MM.1S (cell line): ENCODE data around the gene RRAGC.

ENCODE experiments used
- DNase-seq: peaks from one replicate; pipeline ENCODE4 v3.0.0-alpha.2; 2015
- H2AFZ ChIP-seq: fragments of 300-600 bp; sonication (generic); 2 replicates; pipeline ENCODE4 v1.6.0; 2016; ENCODE audit warnings: antibody characterized with exemption, low read length
- H3F3A ChIP-seq: fragments of 300-600 bp; sonication (generic); 2 replicates; pipeline ENCODE4 v1.6.1; 2016; ENCODE audit warnings: mild to moderate bottlenecking, antibody characterized with exemption, low read length, moderate library complexity, mixed read lengths; ENCODE audit not compliant: insufficient read depth
- H3K27ac ChIP-seq: fragments of 300-600 bp; sonication (generic); 2 replicates; pipeline ENCODE4 v1.5.1; 2016; ENCODE audit warnings: mild to moderate bottlenecking, low read length
- H3K27me3 ChIP-seq: fragments of 300-600 bp; sonication (generic); replicated peaks from 2 replicates; pipeline ENCODE4 v1.6.0; 2016; ENCODE audit warnings: low read length; ENCODE audit not compliant: insufficient read depth
- H3K36me3 ChIP-seq: fragments of 300-600 bp; sonication (generic); replicated peaks from 2 replicates; pipeline ENCODE4 v1.6.1; 2016; ENCODE audit warnings: mild to moderate bottlenecking, low read length, mixed read lengths; ENCODE audit not compliant: insufficient read depth
- H3K4me1 ChIP-seq: fragments of 300-600 bp; sonication (generic); 2 replicates; pipeline ENCODE4 v1.6.1; 2016; ENCODE audit warnings: low read length, mixed read lengths
- H3K4me2 ChIP-seq: fragments of 300-600 bp; sonication (generic); 2 replicates; pipeline ENCODE4 v1.6.0; 2016; ENCODE audit warnings: low read depth, low read length
- H3K4me3 ChIP-seq: fragments of 300-600 bp; sonication (generic); 2 replicates; pipeline ENCODE4 v1.5.1; 2016; ENCODE audit warnings: low read length, mixed read lengths
- H3K79me2 ChIP-seq: fragments of 300-600 bp; sonication (generic); 2 replicates; pipeline ENCODE4 v1.6.1; 2016; ENCODE audit warnings: mixed run types, low read length, mixed read lengths
- H3K9ac ChIP-seq: fragments of 300-600 bp; sonication (generic); 2 replicates; pipeline ENCODE4 v1.6.1; 2016; ENCODE audit warnings: low read length, mixed read lengths
- H3K9me2 ChIP-seq: fragments of 300-600 bp; sonication (generic); replicated peaks from 2 replicates; pipeline ENCODE4 v1.6.1; 2016; ENCODE audit warnings: mild to moderate bottlenecking, low read length, mixed read lengths; ENCODE audit not compliant: insufficient read depth
- H3K9me3 ChIP-seq: fragments of 300-600 bp; sonication (generic); replicated peaks from 2 replicates; pipeline ENCODE4 v1.6.1; 2016; ENCODE audit warnings: mild to moderate bottlenecking, low read length, mixed read lengths; ENCODE audit not compliant: insufficient read depth
- H4K20me1 ChIP-seq: fragments of 300-600 bp; sonication (generic); 2 replicates; pipeline ENCODE4 v1.6.1; 2016; ENCODE audit warnings: mild to moderate bottlenecking, low read length, moderate library complexity, mixed read lengths; ENCODE audit not compliant: insufficient read depth
- EZH2 ChIP-seq: fragments of 300-600 bp; sonication (generic); optimal IDR thresholded peaks from 2 replicates; pipeline ENCODE3; 2017; ENCODE audit warnings: low read depth, mild to moderate bottlenecking, antibody characterized with exemption, low read length, mixed read lengths
- EZH2phosphoT487 ChIP-seq: fragments of 300-600 bp; sonication (generic); IDR thresholded peaks from 2 replicates; pipeline ENCODE4 v1.6.1; 2018; ENCODE audit warnings: antibody characterized with exemption, low read length
- TF ChIP-seq, protein P1 (sequence below): fragments of 300-600 bp; sonication (generic); IDR thresholded peaks from 2 replicates; pipeline ENCODE4 v1.5.1; 2016; ENCODE audit warnings: antibody characterized with exemption, low read length, mixed read lengths

Gene RRAGC

DNA sequence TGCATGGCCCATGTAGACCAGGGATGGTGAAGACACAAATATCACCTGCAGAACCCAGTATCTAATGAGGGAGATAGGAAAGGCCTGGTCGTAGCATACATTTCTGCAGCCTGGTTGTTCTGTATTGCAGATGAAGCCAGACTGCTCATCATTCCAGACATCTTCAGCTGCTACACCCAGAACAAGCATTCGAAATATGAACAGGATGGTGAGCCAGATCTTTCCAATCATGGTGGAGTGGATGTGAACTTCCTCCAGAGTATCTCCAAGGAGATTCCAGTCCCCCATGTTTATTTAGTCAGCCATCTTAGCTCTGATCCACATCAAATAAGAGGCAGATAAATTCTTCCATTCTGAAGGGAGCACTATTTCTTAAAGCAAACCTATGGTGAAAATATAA, 16.2 kb upstream of the RRAGC start:
- Histone ChIP-seq H3K27me3 (no peaks in the 10 kb centered on the region), H3K4me1 (peaks cover 15% of the 10 kb centered on the region), H4K20me1 (no peaks in the 10 kb centered on the region), H3F3A (peaks cover 18% of the 10 kb centered on the region), H3K9me3 (no peaks in the 10 kb centered on the region), H2AFZ (no peak overlapping the region), H3K9ac (no peak overlapping the region), H3K4me2 (no peak overlapping the region), H3K9me2 (no peaks in the 10 kb centered on the region), H3K36me3 (no peaks in the 10 kb centered on the region), H3K4me3 (no peak overlapping the region), H3K27ac (no peak overlapping the region), H3K79me2 (peaks cover 24% of the 10 kb centered on the region)
- DNase-seq: no peak
- TF ChIP-seq EZH2 (no peak), EZH2phosphoT487 (no peak)
- TF ChIP-seq, protein P1, sequence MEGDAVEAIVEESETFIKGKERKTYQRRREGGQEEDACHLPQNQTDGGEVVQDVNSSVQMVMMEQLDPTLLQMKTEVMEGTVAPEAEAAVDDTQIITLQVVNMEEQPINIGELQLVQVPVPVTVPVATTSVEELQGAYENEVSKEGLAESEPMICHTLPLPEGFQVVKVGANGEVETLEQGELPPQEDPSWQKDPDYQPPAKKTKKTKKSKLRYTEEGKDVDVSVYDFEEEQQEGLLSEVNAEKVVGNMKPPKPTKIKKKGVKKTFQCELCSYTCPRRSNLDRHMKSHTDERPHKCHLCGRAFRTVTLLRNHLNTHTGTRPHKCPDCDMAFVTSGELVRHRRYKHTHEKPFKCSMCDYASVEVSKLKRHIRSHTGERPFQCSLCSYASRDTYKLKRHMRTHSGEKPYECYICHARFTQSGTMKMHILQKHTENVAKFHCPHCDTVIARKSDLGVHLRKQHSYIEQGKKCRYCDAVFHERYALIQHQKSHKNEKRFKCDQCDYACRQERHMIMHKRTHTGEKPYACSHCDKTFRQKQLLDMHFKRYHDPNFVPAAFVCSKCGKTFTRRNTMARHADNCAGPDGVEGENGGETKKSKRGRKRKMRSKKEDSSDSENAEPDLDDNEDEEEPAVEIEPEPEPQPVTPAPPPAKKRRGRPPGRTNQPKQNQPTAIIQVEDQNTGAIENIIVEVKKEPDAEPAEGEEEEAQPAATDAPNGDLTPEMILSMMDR: no peak

DNA sequence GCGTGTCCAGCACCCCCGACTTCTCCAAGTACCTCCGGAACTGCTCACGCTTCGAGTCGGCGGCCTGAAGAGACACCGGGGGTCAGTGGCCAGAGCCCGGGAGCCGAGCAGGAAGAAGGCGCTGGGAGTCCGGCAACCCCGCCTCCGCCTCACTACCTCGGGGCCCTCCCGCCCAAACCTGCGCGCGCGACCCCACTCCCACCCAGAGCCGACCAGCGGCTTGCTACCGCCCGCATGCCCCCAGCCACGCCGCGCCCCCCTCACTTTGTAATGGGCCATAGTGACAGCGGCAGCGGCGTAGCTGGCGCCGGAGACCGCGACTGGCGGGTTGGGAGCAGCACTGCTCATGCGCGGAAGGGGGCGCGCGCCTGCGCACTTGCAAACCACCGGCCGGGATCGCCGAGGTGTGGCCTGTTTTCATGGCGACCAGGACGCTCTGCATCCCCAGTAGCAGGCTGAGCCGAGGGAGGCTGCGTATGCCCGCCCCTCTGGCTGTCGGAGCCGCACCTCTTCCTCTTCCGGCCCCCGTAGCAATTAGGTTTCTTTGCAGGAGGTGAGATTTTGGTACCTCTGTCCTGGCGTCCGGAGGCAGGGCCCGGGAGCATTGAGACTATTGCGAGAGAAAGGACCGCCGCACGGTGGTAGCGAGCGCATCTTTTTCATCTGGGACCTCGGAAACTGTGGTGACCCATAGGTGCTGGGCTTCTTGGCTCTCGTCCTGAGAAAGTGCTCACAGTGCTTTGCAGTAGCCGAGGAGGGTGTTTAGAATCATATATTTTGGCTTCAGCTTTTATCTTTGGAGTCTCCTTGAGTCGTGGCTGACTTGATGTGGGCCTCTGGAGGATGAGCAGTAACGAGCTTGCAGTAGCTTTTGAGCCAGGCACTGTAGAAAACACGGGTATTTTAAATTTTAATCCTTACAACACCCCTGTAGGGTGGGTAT, 13.7 kb upstream of the RRAGC start, which contains the start of gene MYCBP:
MYCBP (minus strand) TSS at position 322 of the 943 bp plus-strand sequence; CDS start at position 279, 43 bp downstream.
- Histone ChIP-seq H2AFZ (peak within 1 kb of the TSS; percentile 79), H4K20me1 (no peaks in the 10 kb centered on the region), H3K4me3 (peak within 1 kb of the TSS; percentile 94), H3K27me3 (no peaks in the 10 kb centered on the region), H3K36me3 (no peaks in the 10 kb centered on the region), H3K4me1 (peaks cover 15% of the 10 kb centered on the region), H3K79me2 (peaks cover 31% of the 10 kb centered on the region), H3K27ac (peak within 1 kb of the TSS; percentile 29; the same call in 1 of the 2 replicates), H3K9ac (peak within 1 kb of the TSS; percentile 78), H3F3A (peaks cover 19% of the 10 kb centered on the region), H3K9me3 (no peaks in the 10 kb centered on the region), H3K9me2 (no peaks in the 10 kb centered on the region), H3K4me2 (peak within 1 kb of the TSS; percentile 79)
- TF ChIP-seq, protein P1: no peak
- no peak for TF ChIP-seq EZH2phosphoT487
- peak; percentile 96 for DNase-seq

DNA sequence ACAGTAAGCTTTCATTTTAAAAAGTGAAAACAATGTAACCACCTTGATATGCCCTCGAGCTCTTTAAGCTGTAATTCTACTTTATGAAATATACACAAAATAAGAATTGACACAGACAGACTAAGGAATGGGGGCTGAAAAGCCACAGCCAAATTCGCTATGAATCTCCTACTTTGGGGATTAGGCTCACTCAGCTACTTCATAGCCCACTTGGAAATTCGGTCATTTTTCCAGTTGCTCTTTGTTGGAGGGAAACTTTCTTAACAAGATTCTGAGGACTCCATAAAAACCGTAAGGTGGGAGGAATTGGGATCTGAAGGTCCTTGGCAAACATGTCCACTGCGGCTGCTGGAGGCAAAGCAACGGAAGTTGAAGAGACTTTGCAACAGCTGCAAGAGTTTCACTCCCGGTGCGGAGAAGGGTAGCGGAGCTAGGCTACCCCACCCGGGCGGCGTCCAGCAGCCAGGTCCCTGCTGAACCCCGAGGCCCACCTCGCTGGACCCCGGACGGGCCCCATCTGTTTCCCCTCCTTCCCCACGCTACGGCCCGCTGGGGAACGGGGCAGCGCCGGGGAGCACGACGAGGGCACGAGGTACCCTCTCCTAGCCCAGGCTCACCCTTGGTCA, 12.9 kb upstream of the RRAGC start:
- H3K9me2 ChIP-seq: no peaks in the 10 kb centered on the region
- H3K4me2 ChIP-seq: peak overlapping the region; percentile 79
- no peaks in the 10 kb centered on the region for H3K9me3 ChIP-seq
- peak overlapping the region; percentile 9; the same call in 1 of the 2 replicates for H3K27ac ChIP-seq
- H3K27me3 ChIP-seq: no peaks in the 10 kb centered on the region
- peak overlapping the region; percentile 94 for H3K4me3 ChIP-seq
- H2AFZ ChIP-seq: peak overlapping the region; percentile 71
- H3F3A ChIP-seq: peaks cover 20% of the 10 kb centered on the region
- peaks cover 20% of the 10 kb centered on the region for H3K4me1 ChIP-seq
- peak; percentile 66 for DNase-seq
- no peaks in the 10 kb centered on the region for H3K36me3 ChIP-seq
- no peak for TF ChIP-seq EZH2phosphoT487
- TF ChIP-seq, protein P1: no peak
- no peak for TF ChIP-seq EZH2
- H3K79me2 ChIP-seq: peaks cover 39% of the 10 kb centered on the region
- peak overlapping the region; percentile 78 for H3K9ac ChIP-seq
- no peaks in the 10 kb centered on the region for H4K20me1 ChIP-seq
